Measurements from ENCODE around the gene PRADC1.

DNA sequence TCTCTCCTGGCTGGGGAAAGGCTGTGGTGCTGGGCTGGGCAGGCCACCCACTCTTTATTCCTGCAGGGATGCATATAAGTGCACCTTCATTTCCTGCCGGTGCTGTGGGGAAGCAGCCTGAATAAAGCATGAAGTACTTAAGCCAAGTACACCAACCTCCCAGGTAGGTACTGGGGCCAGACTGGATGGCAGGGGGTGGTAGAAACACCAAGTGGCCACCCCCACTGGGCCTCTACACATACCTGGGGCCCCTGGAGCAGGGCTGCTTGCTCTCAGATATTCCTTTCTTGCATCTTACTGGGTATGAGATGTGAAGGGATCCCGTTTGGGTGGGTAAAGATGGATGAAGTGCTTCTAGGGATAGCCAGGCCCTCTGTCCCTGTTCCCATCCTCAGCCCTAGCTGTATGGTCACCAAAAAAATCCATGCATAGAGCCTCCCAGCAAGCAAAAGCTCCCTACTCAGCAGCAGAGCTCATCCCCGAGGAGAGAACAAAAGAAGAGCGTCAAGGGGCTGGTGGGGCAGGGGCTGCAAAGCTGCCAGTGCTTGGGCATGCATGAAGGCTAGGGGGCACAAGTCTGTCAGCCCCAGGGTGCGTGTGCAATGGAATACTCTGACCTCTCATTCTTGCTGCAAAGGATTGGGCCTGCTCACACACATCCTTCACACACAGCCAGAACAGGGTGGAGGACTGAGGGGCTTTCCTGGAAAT, 23.0 kb upstream of the PRADC1 start:
- TF ChIP-seq CTCF (IDR thresholded peaks at IDR 0.05) (no peak), POLR2AphosphoS5 (IDR thresholded peaks at IDR 0.05) (no peak)

Data from prostate gland (tissue), 2 donors.